HepG2 (cell line): ENCODE data around the gene PCED1B. TPM values are rescaled to one million over a fixed set of nuclear protein-coding genes. Genes with fewer than 3 reads are reported as not detected.

Source experiments
- ATAC-seq: fragments of 200-7000 bp; cut with Tn5 transposase; 3 replicates; pipeline ENCODE4 v1.9.1; 2020; ENCODE audit warnings: mild to moderate bottlenecking, moderate library complexity
- BruUV-seq: library from RNA; stranded (reverse); fragments of 400-500 nt; replicated peaks from 2 replicates; lab custom pipeline; 2021; lab: Mats Ljungman, UMichigan
- CTCF ChIA-PET: fragments of 300-600 bp; formaldehyde crosslinking; extraction: SDS; loops from one replicate; lab custom pipeline; 2021; ENCODE audit warnings: low total read pairs, inconsistent platforms, low intra/inter-chr PET ratio; lab: Yijun Ruan, JAX
- POLR2A ChIA-PET: fragments of 350-600 bp; sonication (Branson Sonifier 250); formaldehyde crosslinking; loops from one replicate; lab custom pipeline; 2020; ENCODE audit warnings: antibody characterized with exemption, inconsistent platforms; lab: Yijun Ruan, JAX
- DNase-seq: peaks from one replicate; pipeline ENCODE4 v3.0.0-alpha.2; 2015; ENCODE audit warnings: low spot score
- FAIRE-seq: peaks from 3 replicates; lab custom pipeline; 2011; peaks lifted over from hg19 to GRCh38; lab: Jason Lieb, UNC
- H2AFZ ChIP-seq: one replicate; pipeline ENCODE4 v1.6.1; 2011; ENCODE audit warnings: low read length, inconsistent platforms
- H3K27ac ChIP-seq: fragments of 300-600 bp; 3 replicates; pipeline ENCODE4 v1.8.0; 2011; ENCODE audit warnings: mixed run types, mild to moderate bottlenecking, mixed read lengths, low read length, inconsistent platforms; ENCODE audit not compliant: insufficient read depth; ENCODE audit errors: extremely low read length
- H3K27me3 ChIP-seq, 2 experiments: fragments of 200-600 bp in 1 of 2; 2 replicates in 1 of 2; 3 replicates in 1 of 2; pipeline versions ENCODE4 v1.6.0 to v1.8.0; 2011; ENCODE audit warnings: low read length in 2 of 2, mild to moderate bottlenecking in 2 of 2, moderate library complexity in 2 of 2, inconsistent platforms in 1 of 2; ENCODE audit not compliant: insufficient read depth in 2 of 2, control insufficient read depth in 1 of 2
- H3K36me3 ChIP-seq, 2 experiments: fragments of 200-600 bp in 1 of 2; replicated peaks in 1 of 2; 2 replicates in 1 of 2; 3 replicates in 1 of 2; pipeline versions ENCODE4 v1.5.1 to v1.8.0; 2011; ENCODE audit warnings: low read length in 2 of 2, inconsistent platforms in 1 of 2; ENCODE audit not compliant: insufficient read depth in 2 of 2, control insufficient read depth in 1 of 2
- H3K4me1 ChIP-seq: 2 replicates; pipeline ENCODE4 v1.5.1; 2012; ENCODE audit warnings: low read length, inconsistent platforms; ENCODE audit not compliant: insufficient read depth
- H3K4me2 ChIP-seq: 2 replicates; pipeline ENCODE4 v1.6.0; 2011; ENCODE audit warnings: low read depth, low read length, inconsistent platforms
- H3K4me3 ChIP-seq, 3 experiments: fragments of 200-600 bp in 1 of 3; sonication (generic), shearing (Covaris generic) in 1 of 3; replicated peaks in 1 of 3; 2 replicates each; pipeline ENCODE4 v1.5.1; 2011 to 2016; ENCODE audit warnings: low read length in 3 of 3, inconsistent platforms in 2 of 3, low read depth in 2 of 3, mild to moderate bottlenecking in 2 of 3, control low read depth in 1 of 3, mixed read lengths in 1 of 3; ENCODE audit not compliant: insufficient read depth in 1 of 3
- H3K79me2 ChIP-seq: one replicate; pipeline ENCODE4 v1.6.1; 2011; ENCODE audit warnings: low read length, inconsistent platforms; ENCODE audit not compliant: insufficient read depth
- H3K9ac ChIP-seq: 2 replicates; pipeline ENCODE4 v1.6.0; 2011; ENCODE audit warnings: mild to moderate bottlenecking, low read depth, low read length, inconsistent platforms; ENCODE audit not compliant: insufficient read depth
- H3K9me3 ChIP-seq: 2 replicates; pipeline ENCODE4 v1.5.1; 2012; ENCODE audit warnings: mild to moderate bottlenecking, low read length
- H4K20me1 ChIP-seq: 2 replicates; pipeline ENCODE4 v1.6.0; 2011; ENCODE audit warnings: inconsistent platforms, mild to moderate bottlenecking, low read length, moderate library complexity; ENCODE audit not compliant: insufficient read depth
- ADNP ChIP-seq: sonication (generic); formaldehyde crosslinking; IDR thresholded peaks from 2 replicates; pipeline ENCODE4 v1.4.0; 2020; ENCODE audit warnings: missing genetic modification reagents
- MXD4 ChIP-seq: IDR thresholded peaks from 2 replicates; pipeline ENCODE4 v1.6.1; 2016; ENCODE audit warnings: mild to moderate bottlenecking, missing biosample characterization, missing genetic modification reagents
- PHB2 ChIP-seq: fragments of 450-650 bp; IDR thresholded peaks from 2 replicates; pipeline ENCODE4 v1.6.1; 2018; ENCODE audit not compliant: partially characterized antibody
- POLR2G ChIP-seq: fragments of 200-400 bp; formaldehyde crosslinking; IDR thresholded peaks from 2 replicates; pipeline ENCODE4 v1.6.1; 2018; ENCODE audit warnings: mild to moderate bottlenecking, low read depth, low read length, moderate library complexity
- SIN3B ChIP-seq: fragments of 150-350 bp; IDR thresholded peaks from 2 replicates; pipeline ENCODE4 v1.6.1; 2014; ENCODE audit warnings: low read length
- SOX5 ChIP-seq: IDR thresholded peaks from 2 replicates; pipeline ENCODE4 v1.6.1; 2016; ENCODE audit warnings: borderline replicate concordance
- SP140L ChIP-seq: sonication (generic); formaldehyde crosslinking; IDR thresholded peaks from 2 replicates; pipeline ENCODE4 v1.4.0; 2020; ENCODE audit warnings: missing genetic modification reagents, borderline replicate concordance
- SP4 ChIP-seq: sonication (generic); formaldehyde crosslinking; IDR thresholded peaks from 2 replicates; pipeline ENCODE4 v1.8.1; 2023; ENCODE audit warnings: mild to moderate bottlenecking, missing genetic modification reagents
- ZFP36L2 ChIP-seq: sonication (generic); formaldehyde crosslinking; IDR thresholded peaks from 2 replicates; pipeline ENCODE4 v1.4.0; 2020; ENCODE audit warnings: missing genetic modification reagents
- ZNF138 ChIP-seq: sonication (generic); formaldehyde crosslinking; IDR thresholded peaks from 2 replicates; pipeline ENCODE4 v1.5.0; 2020; ENCODE audit warnings: mild to moderate bottlenecking, low read depth, missing genetic modification reagents
- ZNF501 ChIP-seq: sonication (generic); formaldehyde crosslinking; IDR thresholded peaks from 2 replicates; pipeline ENCODE4 v1.5.1; 2020; ENCODE audit warnings: mild to moderate bottlenecking, moderate library complexity, missing genetic modification reagents
- ZNF607 ChIP-seq: sonication (generic); formaldehyde crosslinking; IDR thresholded peaks from 2 replicates; pipeline ENCODE4 v1.5.1; 2020; ENCODE audit warnings: missing genetic modification reagents, mild to moderate bottlenecking, borderline replicate concordance
- ZNF691 ChIP-seq: sonication (generic); formaldehyde crosslinking; IDR thresholded peaks from 2 replicates; pipeline ENCODE4 v1.4.0; 2020; ENCODE audit warnings: missing genetic modification reagents, low read depth, mild to moderate bottlenecking, borderline replicate concordance
- ZNF75D ChIP-seq: sonication (generic); formaldehyde crosslinking; IDR thresholded peaks from 2 replicates; pipeline ENCODE4 v1.8.1; 2023; ENCODE audit warnings: missing genetic modification reagents, mild to moderate bottlenecking, borderline replicate concordance
- ZNF883 ChIP-seq: sonication (generic); formaldehyde crosslinking; IDR thresholded peaks from 2 replicates; pipeline ENCODE4 v1.5.1; 2020; ENCODE audit warnings: mild to moderate bottlenecking, missing genetic modification reagents; ENCODE audit errors: not compliant biosample characterization
- WGBS: methylation state at CpG from one replicate; pipeline ENCODE4 v1.1.6; 2017; ENCODE audit warnings: low lambda C conversion rate; 5-methylcytosine and 5-hydroxymethylcytosine counted together
- in situ Hi-C: cut with HindIII; loops from 2 replicates; pipeline ENCODE4 v1.10.0; 2017; ENCODE audit warnings: low pct_unique_long_range_greater_than_20kb; ENCODE audit not compliant: extremely low pct_ligation_motif_present
- intact Hi-C: fragments of 100-400 bp; cut with micrococcal nuclease; formaldehyde crosslinking; loops from one replicate; pipeline ENCODE4 v1.10.0; 2022; ENCODE audit not compliant: unreplicated experiment
- polyA plus RNA-seq, 8 experiments: library from polyadenylated mRNA; depleted of rRNA in 3 of 8; stranded (reverse) in 7 of 8; unstranded in 1 of 8; fragments of >200 nt; fragmentation: Illumina TruSeq in 4 of 8; extraction: Trizol in 4 of 8; gene quantifications; 2 replicates each; pipeline versions ENCODE4 v1.2.1 to v1.2.3, GENCODE V29; 2011 to 2016; ENCODE audit warnings: low read depth in 4 of 8, missing spikeins in 1 of 8, mixed read lengths in 1 of 8; ENCODE audit not compliant: insufficient read depth in 1 of 8
- total RNA-seq, 5 experiments: library from RNA; depleted of rRNA; stranded (reverse); fragments of >200 nt; fragmentation: Illumina TruSeq; extraction: Trizol; gene quantifications; 2 replicates each; pipeline ENCODE4 v1.2.3, GENCODE V29; 2016; ENCODE audit warnings: low read depth in 1 of 5

PCED1B gene
- total and polyA plus RNA-seq, 2 of the 13 experiments (the other 11 are each of a cell fraction or from before 2014, with no cell fraction given): 0.11 to 0.37 TPM

GRCh38 chr12:47202176-47202575 lies 122.8 kb downstream of the PCED1B start:
- H3K9me3 ChIP-seq: no peaks in the 10 kb centered on the region
- 29% methylated on average over 2 of the region's 2 CpGs for WGBS
- ChIA-PET POLR2A (no interaction called here), CTCF (no interaction called here)
- TF ChIP-seq SIN3B: no peak
- no peak for TF ChIP-seq ZNF75D (CRISPR knock-in tag)
- no peak for TF ChIP-seq ZNF883 (CRISPR knock-in tag)
- no peak for TF ChIP-seq ZNF691 (CRISPR knock-in tag)
- no peak for TF ChIP-seq ZFP36L2
- TF ChIP-seq ZNF138: no peak
- no peak for TF ChIP-seq ZNF607 (CRISPR knock-in tag)
- TF ChIP-seq ZNF501 (CRISPR knock-in tag): no peak
- no peak for TF ChIP-seq MXD4
- no peak for TF ChIP-seq SOX5 (CRISPR knock-in tag)
- no peak for TF ChIP-seq SP4 (CRISPR knock-in tag)
- TF ChIP-seq ADNP (CRISPR knock-in tag): no peak
- no peak for TF ChIP-seq POLR2G
- no peak for TF ChIP-seq PHB2
- no peak for TF ChIP-seq SP140L (CRISPR knock-in tag)
- FAIRE-seq: no peak
- no peak overlapping the region for H3K9ac ChIP-seq
- H3K4me3 ChIP-seq: no peak overlapping the region
- no peaks in the 10 kb centered on the region for H3K36me3 ChIP-seq
- no peak for ATAC-seq
- intact Hi-C loops (no loop called here), in situ Hi-C loops (no loop called here)
- no peak overlapping the region for H3K4me2 ChIP-seq
- no peaks in the 10 kb centered on the region for H3K79me2 ChIP-seq
- no peaks in the 10 kb centered on the region for H4K20me1 ChIP-seq
- H3K4me1 ChIP-seq: no peaks in the 10 kb centered on the region
- no TSS peak for BruUV-seq
- H2AFZ ChIP-seq: no peak overlapping the region
- no peaks in the 10 kb centered on the region; a peak in 1 of 5 replicates for H3K27me3 ChIP-seq
- DNase-seq: no peak
- no peak overlapping the region for H3K27ac ChIP-seq
